ENCODE data around the gene CDK2. TPM values are rescaled to one million over a fixed set of nuclear protein-coding genes. Genes with fewer than 3 reads are reported as not detected.
A peak's percentile ranks its signal among the peaks of the same experiment; 100 is the strongest.

CDK2 gene
- total and polyA plus RNA-seq, 9 of the 15 experiments (the other 6 are each of a cell fraction or from before 2014, with no cell fraction given), result 17.4 to 213 (median 109) TPM

DNA sequence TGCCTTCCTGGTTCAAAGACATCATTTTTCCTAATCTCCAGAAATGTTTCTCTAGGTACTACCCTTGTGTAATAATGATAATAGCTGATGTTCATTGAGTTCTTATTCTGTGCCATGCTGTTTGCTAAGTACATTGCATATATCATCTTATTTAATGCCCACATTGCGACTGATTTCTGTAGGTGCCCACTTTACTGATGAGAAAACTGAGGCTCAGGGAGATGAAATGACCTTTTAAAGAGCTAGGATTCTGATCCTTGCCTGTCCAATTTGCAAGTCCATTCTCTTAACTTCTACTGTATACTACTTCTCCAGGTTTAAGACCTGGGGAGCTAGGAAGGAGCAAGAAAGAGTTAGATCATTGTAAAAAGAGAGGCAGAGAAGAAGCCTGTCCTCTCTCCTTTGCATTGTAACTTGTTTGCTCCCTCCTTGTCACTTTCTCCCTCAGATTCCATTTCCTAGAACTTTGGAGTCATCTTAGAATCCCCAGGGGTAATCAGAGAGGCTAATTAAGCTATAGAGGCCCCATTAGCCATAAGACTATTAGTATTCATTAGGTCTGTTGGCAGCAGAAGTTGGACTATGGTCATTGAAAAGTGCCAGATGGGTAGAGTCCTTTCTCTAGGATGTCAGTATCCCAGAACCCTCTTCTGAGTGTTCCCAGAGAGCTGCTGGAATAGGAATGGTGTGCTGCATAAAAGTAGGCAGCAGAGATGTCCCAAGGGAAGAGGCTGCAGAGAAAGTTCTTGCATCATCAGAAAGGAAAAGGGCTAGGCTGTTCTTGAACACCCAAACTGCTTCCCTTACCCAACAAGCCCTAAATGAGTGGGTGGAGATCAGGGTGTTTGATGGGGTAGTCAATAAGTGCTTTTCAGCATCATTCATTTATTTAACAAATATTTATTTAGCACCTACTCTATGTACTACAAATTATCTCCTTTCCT, 32.6 kb upstream of the CDK2 start:
- in situ Hi-C loops (cut with MboI), result no loop called here

More for the DNA sequence above, 32.6 kb upstream of the CDK2 start:
- FAIRE-seq (no peak), ATAC-seq (no peak), DNase-seq (ENCODE audit: extremely low read depth in 1 of 4, low spot score in 3 of 4) (no peak)
- Histone ChIP-seq H3K9ac (ENCODE audit: insufficient read depth in 1 of 2, low read depth in 2 of 2, low read length in 2 of 2) (no peak overlapping the region), H2AFZ (ENCODE audit: low read depth, low read length) (no peak overlapping the region), H3K27me3 (ENCODE audit: control insufficient read depth in 2 of 2, insufficient read depth in 2 of 2, low read length in 2 of 2) (no peaks in the 10 kb centered on the region; a peak in 1 of 5 replicates), H3K4me3 (no peak overlapping the region), H3K9me1 (ENCODE audit: control insufficient read depth, insufficient read depth, low read length) (no peaks in the 10 kb centered on the region), H3K4me2 (ENCODE audit: insufficient read depth, low read length) (no peak overlapping the region), H3K4me1 (replicated peaks in 1 of 2; ENCODE audit: control insufficient read depth in 2 of 2, insufficient read depth in 2 of 2, low read length in 2 of 2) (peaks cover 21 to 25% of the 10 kb centered on the region in 2 experiments; a peak in 4 of 5 replicates), H3K9me3 (replicated peaks; ENCODE audit: control insufficient read depth, insufficient read depth, low read depth, low read length) (no peaks in the 10 kb centered on the region), H3K36me3 (ENCODE audit: control insufficient read depth, insufficient read depth, low read length) (no peaks in the 10 kb centered on the region), H4K20me1 (replicated peaks; ENCODE audit: control insufficient read depth, insufficient read depth, low read length) (no peaks in the 10 kb centered on the region), H3K79me2 (ENCODE audit: control insufficient read depth, insufficient read depth, low read length) (peaks cover 3% of the 10 kb centered on the region; the same call in 2 of the 3 replicates), H3K27ac (ENCODE audit: extremely low read depth, low read depth, low read length) (no peak overlapping the region)
- intact Hi-C loops (cut with micrococcal nuclease), result no loop called here
- TF ChIP-seq U2AF1 (optimal IDR thresholded peaks at IDR 0.05; ENCODE audit: low read depth, low read length) (no peak), CEBPB (tag; IDR thresholded peaks at IDR 0.05) (0 out of 2 replicates have a peak, but pooled peaks have one; percentile 8), RBM25 (IDR thresholded peaks at IDR 0.05; ENCODE audit: low read depth, low read length, severe bottlenecking) (peak; percentile 86), BCOR (IDR thresholded peaks at IDR 0.05) (peak; percentile 75), KDM1A (IDR thresholded peaks at IDR 0.05) (peak in 1 of 2 experiments; percentile 30; a peak in 1 of 4 replicates), SMAD1 (IDR thresholded peaks at IDR 0.05; ENCODE audit: low read depth, low read length, partially characterized antibody) (no peak)
- TF ChIP-seq, protein P1, sequence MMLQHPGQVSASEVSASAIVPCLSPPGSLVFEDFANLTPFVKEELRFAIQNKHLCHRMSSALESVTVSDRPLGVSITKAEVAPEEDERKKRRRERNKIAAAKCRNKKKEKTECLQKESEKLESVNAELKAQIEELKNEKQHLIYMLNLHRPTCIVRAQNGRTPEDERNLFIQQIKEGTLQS (IDR thresholded peaks at IDR 0.05), result peak; percentile 56
- TF ChIP-seq, protein P1 (CRISPR knock-in tag; conservative IDR thresholded peaks at IDR 0.05), result no peak
- TF ChIP-seq, protein P2, sequence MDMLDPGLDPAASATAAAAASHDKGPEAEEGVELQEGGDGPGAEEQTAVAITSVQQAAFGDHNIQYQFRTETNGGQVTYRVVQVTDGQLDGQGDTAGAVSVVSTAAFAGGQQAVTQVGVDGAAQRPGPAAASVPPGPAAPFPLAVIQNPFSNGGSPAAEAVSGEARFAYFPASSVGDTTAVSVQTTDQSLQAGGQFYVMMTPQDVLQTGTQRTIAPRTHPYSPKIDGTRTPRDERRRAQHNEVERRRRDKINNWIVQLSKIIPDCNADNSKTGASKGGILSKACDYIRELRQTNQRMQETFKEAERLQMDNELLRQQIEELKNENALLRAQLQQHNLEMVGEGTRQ (CRISPR knock-in tag; IDR thresholded peaks at IDR 0.05), result no peak
- CTCF ChIA-PET (ENCODE audit: low intra/inter-chr PET ratio), result interaction anchor here (0.6 kb wide), 1 partner anchor 40 kb away, joined by 3 read pairs; no protein-coding TSS in a partner anchor
- WGBS (ENCODE audit: insufficient coverage, low coverage, missing lambda C conversion rate), result 50% methylated on average over 1 of the region's 1 CpG
- POLR2A ChIA-PET, result interaction anchor here (0.8 to 1.4 kb wide), 3 partner anchors 19 to 121 kb away, joined by 3 to 5 read pairs (median 4); partner anchors contain the start of gene ORMDL2
- no TSS peak for BruUV-seq (replicated peaks)
